GM12878 (cell line): ENCODE measurements around the gene UBAP2. TPM values are rescaled to one million over a fixed set of nuclear protein-coding genes. Genes with fewer than 3 reads are reported as not detected.

Experiments
- ATAC-seq: fragments of 200-7000 bp; cut with Tn5 transposase; 3 replicates; pipeline ENCODE4 v1.9.1; 2020; ENCODE audit warnings: mild to moderate bottlenecking, moderate library complexity
- BruUV-seq: library from RNA; stranded (reverse); fragments of 400-500 nt; replicated peaks from 2 replicates; lab custom pipeline; 2021; lab: Mats Ljungman, UMichigan
- CTCF ChIA-PET: fragments of 300-600 bp; sonication (Branson Sonifier 250); formaldehyde crosslinking; extraction: SDS; loops from one replicate; lab custom pipeline; 2021; ENCODE audit warnings: inconsistent platforms; lab: Yijun Ruan, JAX
- POLR2A ChIA-PET: fragments of 350-600 bp; formaldehyde crosslinking; extraction: SDS; loops from one replicate; lab custom pipeline; 2021; ENCODE audit warnings: inconsistent platforms; lab: Charles Lee
- RAD21 ChIA-PET: fragments of 300-600 bp; sonication (Branson Sonifier 250); formaldehyde crosslinking; loops from one replicate; lab custom pipeline; 2023; ENCODE audit warnings: antibody characterized with exemption; ENCODE audit not compliant: unreplicated experiment; lab: Charles Lee
- SMC1A ChIA-PET: fragments of 300-600 bp; sonication (Branson Sonifier 250); formaldehyde crosslinking; loops from one replicate; lab custom pipeline; 2023; ENCODE audit not compliant: unreplicated experiment, uncharacterized antibody; lab: Charles Lee
- DNase-seq: peaks from one replicate; pipeline ENCODE4 v3.0.0-alpha.2; 2011; ENCODE audit warnings: low read depth, low spot score
- FAIRE-seq: peaks from 3 replicates; lab custom pipeline; 2011; peaks lifted over from hg19 to GRCh38; lab: Jason Lieb, UNC
- H2AFZ ChIP-seq: 2 replicates; pipeline ENCODE4 v1.6.0; 2011; ENCODE audit warnings: low read depth, low read length, control low read depth; ENCODE audit not compliant: control insufficient read depth
- H3K27ac ChIP-seq: 2 replicates; pipeline ENCODE4 v1.5.1; 2011; ENCODE audit warnings: control low read depth; ENCODE audit not compliant: control insufficient read depth, insufficient read depth
- H3K27me3 ChIP-seq, 2 experiments: replicated peaks in 1 of 2; 2 replicates each; pipeline versions ENCODE4 v1.6.0 to v1.6.1; 2011; ENCODE audit warnings: low read length in 1 of 2; ENCODE audit not compliant: control insufficient read depth in 2 of 2, insufficient read depth in 2 of 2
- H3K36me3 ChIP-seq, 2 experiments: 2 replicates each; pipeline ENCODE4 v1.5.1; 2011; ENCODE audit warnings: low read length in 1 of 2; ENCODE audit not compliant: control insufficient read depth in 2 of 2, insufficient read depth in 2 of 2
- H3K4me1 ChIP-seq: 2 replicates; pipeline ENCODE4 v1.6.1; 2011; ENCODE audit warnings: mild to moderate bottlenecking, low read length, moderate library complexity, mixed read lengths; ENCODE audit not compliant: control insufficient read depth, insufficient read depth
- H3K4me2 ChIP-seq: 2 replicates; pipeline ENCODE4 v1.6.0; 2011; ENCODE audit warnings: control low read depth; ENCODE audit not compliant: control insufficient read depth, insufficient read depth
- H3K4me3 ChIP-seq: fragments of 200-600 bp; sonication (generic); 2 replicates; pipeline ENCODE4 v1.5.1; 2016
- H3K79me2 ChIP-seq: 2 replicates; pipeline ENCODE4 v1.6.0; 2011; ENCODE audit warnings: low read length; ENCODE audit not compliant: control insufficient read depth, insufficient read depth
- H3K9ac ChIP-seq: 2 replicates; pipeline ENCODE4 v1.8.0; 2011; ENCODE audit warnings: low read length, control low read depth, mixed read lengths; ENCODE audit not compliant: control insufficient read depth, insufficient read depth
- H3K9me3 ChIP-seq: replicated peaks from 3 replicates; pipeline ENCODE4 v1.5.1; 2011; ENCODE audit warnings: mild to moderate bottlenecking, low read length; ENCODE audit not compliant: control insufficient read depth, insufficient read depth
- H4K20me1 ChIP-seq: 2 replicates; pipeline ENCODE4 v1.6.0; 2011; ENCODE audit not compliant: control insufficient read depth, insufficient read depth
- CBX3 ChIP-seq: fragments of 200-600 bp; sonication (generic); IDR thresholded peaks from 2 replicates; pipeline ENCODE4 v1.6.1; 2016; ENCODE audit warnings: low read depth, borderline replicate concordance
- CHD1 ChIP-seq: IDR thresholded peaks from 2 replicates; pipeline ENCODE4 v1.6.1; 2012; ENCODE audit warnings: low read depth, low read length, improper control_type of control experiment
- DPF2 ChIP-seq: fragments of 450-650 bp; IDR thresholded peaks from 2 replicates; pipeline ENCODE4 v1.6.1; 2017; ENCODE audit warnings: mild to moderate bottlenecking
- E2F8 ChIP-seq: fragments of 450-650 bp; IDR thresholded peaks from 2 replicates; pipeline ENCODE4 v1.6.1; 2018; ENCODE audit warnings: mild to moderate bottlenecking, low read depth, moderate library complexity; ENCODE audit not compliant: partially characterized antibody
- IKZF2 ChIP-seq, 2 experiments: fragments of 450-650 bp; IDR thresholded peaks; 2 replicates each; pipeline ENCODE4 v1.6.1; 2017; ENCODE audit warnings: mild to moderate bottlenecking in 2 of 2, moderate library complexity in 2 of 2
- KAT2A ChIP-seq: conservative IDR thresholded peaks from 2 replicates; pipeline ENCODE4 v1.6.1; 2011; ENCODE audit warnings: low read depth, low read length; ENCODE audit not compliant: control insufficient read depth
- MXI1 ChIP-seq: fragments of 150-350 bp; IDR thresholded peaks from 2 replicates; pipeline ENCODE4 v1.6.1; 2011; ENCODE audit warnings: low read depth, mild to moderate bottlenecking, inconsistent platforms, low read length, improper control_type of control experiment
- PAX5 ChIP-seq: IDR thresholded peaks from 2 replicates; pipeline ENCODE4 v1.6.1; 2011; ENCODE audit warnings: low read depth, low read length, borderline replicate concordance
- RAD21 ChIP-seq: IDR thresholded peaks from 2 replicates; pipeline ENCODE4 v1.6.1; 2011; ENCODE audit warnings: mild to moderate bottlenecking, low read depth, low read length, moderate library complexity; ENCODE audit not compliant: insufficient read depth
- RAD51 ChIP-seq: fragments of 450-650 bp; IDR thresholded peaks from 2 replicates; pipeline ENCODE4 v1.6.1; 2016; ENCODE audit warnings: moderate library complexity, mild to moderate bottlenecking, inconsistent platforms
- RUNX3 ChIP-seq: IDR thresholded peaks from 2 replicates; pipeline ENCODE4 v1.6.1; 2012; ENCODE audit warnings: low read length, inconsistent platforms
- SP1 ChIP-seq: IDR thresholded peaks from one replicate; pipeline ENCODE4 v1.6.1; 2011; ENCODE audit warnings: low read depth, low read length
- SPI1 ChIP-seq: IDR thresholded peaks from 2 replicates; pipeline ENCODE4 v1.6.1; 2011; ENCODE audit warnings: low read depth, mild to moderate bottlenecking, low read length, moderate library complexity, borderline replicate concordance; ENCODE audit not compliant: insufficient read depth
- SREBF2 ChIP-seq: IDR thresholded peaks from 2 replicates; pipeline ENCODE4 v1.6.1; 2012; ENCODE audit warnings: mild to moderate bottlenecking, low read length
- ZNF622 ChIP-seq: fragments of 450-650 bp; IDR thresholded peaks from 2 replicates; pipeline ENCODE4 v1.6.1; 2017; ENCODE audit warnings: mild to moderate bottlenecking, inconsistent platforms
- WGBS: methylation state at CpG from one replicate; pipeline ENCODE4 v1.1.6; 2016; ENCODE audit warnings: low lambda C conversion rate; ENCODE audit not compliant: insufficient replicate concordance, insufficient coverage; ENCODE audit errors: missing lambda C conversion rate; 5-methylcytosine and 5-hydroxymethylcytosine counted together
- in situ Hi-C: fragments of 300-500 bp; cut with MboI; formaldehyde crosslinking; loops from 9 replicates; pipeline ENCODE4 v1.14.3; 2018; ENCODE audit warnings: mixed read lengths
- intact Hi-C: fragments of 100-400 bp; cut with micrococcal nuclease; formaldehyde crosslinking; loops from one replicate; pipeline ENCODE4 v1.14.2; 2022; ENCODE audit not compliant: unreplicated experiment
- polyA plus RNA-seq, 11 experiments: library from polyadenylated mRNA; depleted of rRNA in 4 of 11; unstranded in 6 of 11; stranded (reverse) in 5 of 11; fragments of >200 nt; fragmentation: Nextera tagmentation in 4 of 11; fragmentation: Illumina TruSeq in 1 of 11; extraction: Ambion mirVana in 4 of 11; extraction: Trizol in 1 of 11; gene quantifications; 1 replicate in 1 of 11; 2 replicates in 10 of 11; pipeline versions ENCODE4 v1.2.1 to v1.2.3, GENCODE V29; 2011 to 2016; ENCODE audit warnings: inconsistent platforms in 2 of 11, missing spikeins in 2 of 11, low read depth in 1 of 11
- total RNA-seq, 4 experiments: library from RNA; depleted of rRNA in 3 of 4; stranded (reverse); fragments of >200 nt in 3 of 4; fragmentation: Illumina TruSeq in 1 of 4; extraction: Trizol in 1 of 4; gene quantifications; 2 replicates each; pipeline versions ENCODE4 v1.2.1 to v1.2.3, GENCODE V29; 2013 to 2021
- TF ChIP-seq, protein P1 (sequence below): fragments of 450-650 bp; formaldehyde crosslinking; IDR thresholded peaks from 2 replicates; pipeline ENCODE4 v1.4.0; 2022; ENCODE audit warnings: mild to moderate bottlenecking, moderate library complexity
- TF ChIP-seq, protein P2 (sequence below): fragments of 450-650 bp; conservative IDR thresholded peaks from 2 replicates; pipeline ENCODE4 v1.6.1; 2017; ENCODE audit warnings: mild to moderate bottlenecking, moderate library complexity

UBAP2 gene
- total and polyA plus RNA-seq, 10 of the 15 experiments (the other 5 are each of a cell fraction or from before 2014, with no cell fraction given) = 8.5 to 48.2 (median 28.1) TPM

DNA sequence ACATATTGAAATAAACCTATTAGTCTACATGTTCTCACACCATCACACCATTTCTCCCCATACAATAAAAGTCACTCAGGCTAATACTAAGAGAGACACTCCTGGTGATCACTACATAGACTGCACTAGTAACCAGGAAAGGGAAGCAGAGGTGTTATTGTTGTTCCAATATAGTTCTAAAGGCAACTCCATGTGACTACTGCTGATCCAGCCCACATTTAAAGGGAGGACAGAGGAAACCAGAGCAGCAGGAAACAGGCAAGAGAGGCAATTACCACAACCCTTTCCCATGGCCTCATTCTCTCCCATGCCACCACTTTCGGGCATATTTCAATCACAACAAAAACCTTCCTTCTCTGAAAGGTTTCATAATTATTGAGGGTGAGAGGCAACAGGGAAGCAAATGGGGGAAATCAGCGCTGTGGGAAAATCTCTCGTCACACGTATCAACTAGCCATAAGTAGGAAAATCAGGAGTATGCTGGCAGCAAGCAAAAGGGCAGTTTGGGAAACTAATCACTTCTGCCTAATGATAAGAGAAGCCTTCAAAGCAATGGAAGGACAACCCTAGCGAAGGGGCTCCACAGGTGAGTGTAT, 1.8 kb downstream of the UBAP2 start:
- Histone ChIP-seq H3K9ac (peak overlapping the region; percentile 67), H3K27me3 (no peaks in the 10 kb centered on the region), H3K4me3 (peak overlapping the region; percentile 85), H3K9me3 (no peaks in the 10 kb centered on the region), H3K79me2 (peaks cover 59% of the 10 kb centered on the region), H2AFZ (no peak overlapping the region), H3K4me2 (peak overlapping the region; percentile 82), H4K20me1 (no peaks in the 10 kb centered on the region), H3K36me3 (no peaks in the 10 kb centered on the region; a peak in 2 of 4 replicates), H3K27ac (peak overlapping the region; percentile 35), H3K4me1 (peaks cover 4% of the 10 kb centered on the region)
- no peak for FAIRE-seq
- intact Hi-C loops = no loop called here
- peak; percentile 17 for DNase-seq
- POLR2A ChIA-PET = interaction anchor here (0.6 kb wide), 1 partner anchor 104 kb away, joined by 6 read pairs; no protein-coding TSS in a partner anchor
- BruUV-seq = no TSS peak
- CTCF ChIA-PET = interaction anchor here (3.7 kb wide), 1 partner anchor 26 kb away, joined by 21 read pairs; no protein-coding TSS in a partner anchor
- ATAC-seq = no peak
- RAD21 ChIA-PET = no interaction called here
- SMC1A ChIA-PET = interaction anchor here (0.6 to 1.3 kb wide), 4 partner anchors 46 to 232 kb away, joined by 3 to 4 read pairs (median 3); no protein-coding TSS in a partner anchor
- in situ Hi-C loops = no loop called here
- 66% methylated on average over 5 of the region's 5 CpGs for WGBS
- peak in 1 of 2 experiments; percentile 18; a peak in 1 of 4 replicates for TF ChIP-seq IKZF2 (IDR thresholded peaks at IDR 0.05)
- no peak for TF ChIP-seq E2F8
- TF ChIP-seq, protein P1, sequence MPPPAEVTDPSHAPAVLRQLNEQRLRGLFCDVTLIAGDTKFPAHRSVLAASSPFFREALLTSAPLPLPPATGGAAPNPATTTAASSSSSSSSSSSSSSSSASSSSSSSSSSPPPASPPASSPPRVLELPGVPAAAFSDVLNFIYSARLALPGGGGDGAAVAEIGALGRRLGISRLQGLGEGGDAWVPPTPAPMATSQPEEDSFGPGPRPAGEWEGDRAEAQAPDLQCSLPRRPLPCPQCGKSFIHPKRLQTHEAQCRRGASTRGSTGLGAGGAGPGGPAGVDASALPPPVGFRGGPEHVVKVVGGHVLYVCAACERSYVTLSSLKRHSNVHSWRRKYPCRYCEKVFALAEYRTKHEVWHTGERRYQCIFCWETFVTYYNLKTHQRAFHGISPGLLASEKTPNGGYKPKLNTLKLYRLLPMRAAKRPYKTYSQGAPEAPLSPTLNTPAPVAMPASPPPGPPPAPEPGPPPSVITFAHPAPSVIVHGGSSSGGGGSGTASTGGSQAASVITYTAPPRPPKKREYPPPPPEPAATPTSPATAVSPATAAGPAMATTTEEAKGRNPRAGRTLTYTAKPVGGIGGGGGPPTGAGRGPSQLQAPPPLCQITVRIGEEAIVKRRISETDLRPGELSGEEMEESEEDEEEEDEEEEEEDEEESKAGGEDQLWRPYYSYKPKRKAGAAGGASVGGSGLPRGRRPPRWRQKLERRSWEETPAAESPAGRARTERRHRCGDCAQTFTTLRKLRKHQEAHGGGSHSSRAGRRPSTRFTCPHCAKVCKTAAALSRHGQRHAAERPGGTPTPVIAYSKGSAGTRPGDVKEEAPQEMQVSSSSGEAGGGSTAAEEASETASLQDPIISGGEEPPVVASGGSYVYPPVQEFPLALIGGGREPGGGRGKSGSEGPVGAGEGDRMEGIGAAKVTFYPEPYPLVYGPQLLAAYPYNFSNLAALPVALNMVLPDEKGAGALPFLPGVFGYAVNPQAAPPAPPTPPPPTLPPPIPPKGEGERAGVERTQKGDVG (CRISPR knock-in tag) = no peak
- TF ChIP-seq ZNF622 = no peak
- no peak for TF ChIP-seq SPI1
- TF ChIP-seq SREBF2 = no peak
- no peak for TF ChIP-seq PAX5
- peak; percentile 45 for TF ChIP-seq RUNX3
- no peak for TF ChIP-seq RAD21
- no peak for TF ChIP-seq DPF2
- TF ChIP-seq CBX3 = no peak
- no peak for TF ChIP-seq KAT2A
- no peak for TF ChIP-seq CHD1
- no peak for TF ChIP-seq SP1
- TF ChIP-seq, protein P2, sequence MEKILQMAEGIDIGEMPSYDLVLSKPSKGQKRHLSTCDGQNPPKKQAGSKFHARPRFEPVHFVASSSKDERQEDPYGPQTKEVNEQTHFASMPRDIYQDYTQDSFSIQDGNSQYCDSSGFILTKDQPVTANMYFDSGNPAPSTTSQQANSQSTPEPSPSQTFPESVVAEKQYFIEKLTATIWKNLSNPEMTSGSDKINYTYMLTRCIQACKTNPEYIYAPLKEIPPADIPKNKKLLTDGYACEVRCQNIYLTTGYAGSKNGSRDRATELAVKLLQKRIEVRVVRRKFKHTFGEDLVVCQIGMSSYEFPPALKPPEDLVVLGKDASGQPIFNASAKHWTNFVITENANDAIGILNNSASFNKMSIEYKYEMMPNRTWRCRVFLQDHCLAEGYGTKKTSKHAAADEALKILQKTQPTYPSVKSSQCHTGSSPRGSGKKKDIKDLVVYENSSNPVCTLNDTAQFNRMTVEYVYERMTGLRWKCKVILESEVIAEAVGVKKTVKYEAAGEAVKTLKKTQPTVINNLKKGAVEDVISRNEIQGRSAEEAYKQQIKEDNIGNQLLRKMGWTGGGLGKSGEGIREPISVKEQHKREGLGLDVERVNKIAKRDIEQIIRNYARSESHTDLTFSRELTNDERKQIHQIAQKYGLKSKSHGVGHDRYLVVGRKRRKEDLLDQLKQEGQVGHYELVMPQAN = no peak
- TF ChIP-seq RAD51 = peak; percentile 52; the same call in 1 of the 2 replicates
- peak; percentile 35; the same call in 1 of the 2 replicates for TF ChIP-seq MXI1
